IgD-negative memory B cell (primary cell): ENCODE data around the gene PSMC4. TPM values are rescaled to one million over a fixed set of nuclear protein-coding genes. Genes with fewer than 3 reads are reported as not detected.

ENCODE experiments used
- H3K27ac Mint-ChIP-seq, 3 donors: one replicate each; pipeline ENCODE4 v1.8.0; 2020 to 2022; ENCODE audit warnings: mild to moderate bottlenecking in 3 of 3, mixed read lengths in 3 of 3, moderate library complexity in 1 of 3
- H3K27me3 Mint-ChIP-seq: one replicate; pipeline ENCODE4 v1.8.0; 2021; ENCODE audit warnings: mixed read lengths
- H3K36me3 Mint-ChIP-seq: one replicate; pipeline ENCODE4 v1.8.0; 2020; ENCODE audit warnings: mild to moderate bottlenecking, mixed read lengths
- H3K4me1 Mint-ChIP-seq, 3 donors: one replicate each; pipeline ENCODE4 v1.8.0; 2020 to 2022; ENCODE audit warnings: mixed read lengths in 3 of 3, mild to moderate bottlenecking in 1 of 3
- H3K4me3 Mint-ChIP-seq, 4 donors: one replicate each; pipeline ENCODE4 v1.8.0; 2020 to 2022; ENCODE audit warnings: mild to moderate bottlenecking in 4 of 4, mixed read lengths in 4 of 4, moderate library complexity in 3 of 4
- H3K9me3 Mint-ChIP-seq, 3 donors: one replicate each; pipeline ENCODE4 v1.8.0; 2020 to 2021; ENCODE audit warnings: mixed read lengths in 3 of 3, mild to moderate bottlenecking in 1 of 3
- polyA plus RNA-seq: library from polyadenylated mRNA; unstranded; fragments of 300-500 nt; fragmentation: Illumina TruSeq; gene quantifications from one replicate; pipeline ENCODE4 v1.2.3, GENCODE V29; 2021

The PSMC4 gene
- polyA plus RNA-seq, 1 donor from 2014 or later, result 98.9 TPM

DNA sequence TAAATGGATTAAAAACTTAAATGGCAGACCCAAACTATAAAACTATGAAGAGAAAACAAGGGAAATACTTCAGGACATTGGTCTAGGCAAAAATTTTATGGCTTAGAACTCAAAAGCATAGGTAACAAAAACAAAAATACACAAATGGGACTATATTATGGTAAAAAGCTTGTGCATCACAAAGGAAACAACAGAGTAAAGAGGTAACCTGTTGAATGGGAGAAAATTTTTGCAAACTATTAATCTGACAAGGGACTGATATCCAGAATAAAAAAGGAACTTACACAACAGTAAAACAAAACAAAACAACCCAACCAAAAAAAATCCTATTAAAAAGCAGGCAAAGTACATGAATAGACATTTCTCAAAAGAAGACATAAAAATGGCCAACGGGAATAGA, 16.6 kb downstream of the PSMC4 start:
- no peak overlapping the region for H3K4me3 Mint-ChIP-seq
- H3K36me3 Mint-ChIP-seq, result peaks cover 6% of the 10 kb centered on the region
- no peak overlapping the region for H3K27ac Mint-ChIP-seq
- H3K9me3 Mint-ChIP-seq, result peaks cover 8 to 32% (median 14%) of the 10 kb centered on the region in 3 donors
- no peaks in the 10 kb centered on the region for H3K27me3 Mint-ChIP-seq
- H3K4me1 Mint-ChIP-seq, result peaks cover 7 to 16% (median 13%) of the 10 kb centered on the region in 3 donors

DNA sequence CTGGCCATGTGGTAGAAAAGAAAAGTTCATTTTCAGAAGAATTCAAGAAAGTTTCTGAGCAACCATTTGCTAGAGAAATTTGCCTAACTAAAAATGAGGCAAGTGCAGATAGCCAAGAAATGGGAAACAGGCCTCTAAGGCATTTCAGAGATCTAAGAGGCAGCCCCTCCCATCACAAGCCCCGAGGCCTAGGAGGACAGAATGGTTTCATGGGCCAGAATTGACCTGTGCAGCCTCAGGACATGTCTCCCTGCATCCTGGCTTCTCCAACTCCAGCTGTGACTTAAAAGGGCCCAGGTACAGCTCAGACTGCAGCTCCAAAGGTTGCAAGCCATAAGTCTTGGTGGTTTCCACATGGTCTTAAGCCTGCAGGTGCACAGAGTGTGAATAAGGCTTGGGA, 22.6 kb downstream of the PSMC4 start:
- Mint-ChIP-seq H3K9me3 (peaks cover 3 to 4% (median 4%) of the 10 kb centered on the region in 3 donors), H3K36me3 (peaks cover 9% of the 10 kb centered on the region), H3K27me3 (no peaks in the 10 kb centered on the region), H3K4me3 (no peak overlapping the region), H3K27ac (no peak overlapping the region), H3K4me1 (peaks cover 26 to 39% (median 29%) of the 10 kb centered on the region in 3 donors)

DNA sequence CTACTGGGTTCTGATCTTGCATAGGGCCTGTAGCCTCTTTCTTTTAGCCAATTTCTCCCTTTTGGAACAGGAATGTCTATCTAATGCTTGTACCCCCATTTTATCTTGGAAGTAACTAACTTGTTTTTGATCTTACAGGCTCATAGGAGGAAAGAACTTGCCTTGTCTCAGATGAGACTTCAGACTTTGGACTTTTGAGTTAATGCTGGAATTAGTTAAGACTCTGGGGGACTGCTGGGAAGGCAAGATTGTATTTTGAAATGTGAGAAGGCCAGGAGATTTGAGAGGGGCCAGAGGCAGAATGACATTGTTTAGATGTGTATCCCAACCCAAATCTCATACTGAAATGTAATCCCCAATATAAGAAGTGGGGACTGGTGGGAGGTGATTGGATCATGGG, 23.4 kb downstream of the PSMC4 start:
- Mint-ChIP-seq H3K9me3 (peaks cover 2 to 4% (median 3%) of the 10 kb centered on the region in 3 donors), H3K36me3 (peaks cover 9% of the 10 kb centered on the region), H3K4me1 (peaks cover 22 to 37% (median 29%) of the 10 kb centered on the region in 3 donors), H3K4me3 (peak overlapping the region in 1 of 4 donors; percentile 54), H3K27me3 (no peaks in the 10 kb centered on the region), H3K27ac (no peak overlapping the region)

DNA sequence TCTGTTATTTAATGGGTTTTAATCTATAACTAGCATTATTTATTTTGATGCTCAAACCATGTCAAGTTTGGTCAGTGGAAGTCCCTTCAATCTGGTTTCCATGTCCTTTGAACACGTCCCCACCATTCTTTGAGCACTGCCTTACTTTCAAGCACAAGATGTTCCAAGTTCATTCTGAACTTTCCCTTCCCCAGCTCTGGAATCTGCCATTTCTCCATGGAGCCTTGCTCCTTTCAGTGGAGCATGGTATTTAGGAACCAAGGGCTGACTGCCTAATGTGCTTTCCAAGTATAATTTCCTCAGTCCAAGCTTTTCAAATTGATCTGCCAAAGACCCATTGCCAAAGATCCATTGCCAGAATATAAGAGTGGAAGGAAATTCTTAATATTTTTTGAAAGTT, 24.8 kb downstream of the PSMC4 start:
- H3K36me3 Mint-ChIP-seq, result peaks cover 6% of the 10 kb centered on the region
- H3K9me3 Mint-ChIP-seq, result peaks cover 2 to 4% (median 3%) of the 10 kb centered on the region in 3 donors
- no peak overlapping the region for H3K27ac Mint-ChIP-seq

DNA sequence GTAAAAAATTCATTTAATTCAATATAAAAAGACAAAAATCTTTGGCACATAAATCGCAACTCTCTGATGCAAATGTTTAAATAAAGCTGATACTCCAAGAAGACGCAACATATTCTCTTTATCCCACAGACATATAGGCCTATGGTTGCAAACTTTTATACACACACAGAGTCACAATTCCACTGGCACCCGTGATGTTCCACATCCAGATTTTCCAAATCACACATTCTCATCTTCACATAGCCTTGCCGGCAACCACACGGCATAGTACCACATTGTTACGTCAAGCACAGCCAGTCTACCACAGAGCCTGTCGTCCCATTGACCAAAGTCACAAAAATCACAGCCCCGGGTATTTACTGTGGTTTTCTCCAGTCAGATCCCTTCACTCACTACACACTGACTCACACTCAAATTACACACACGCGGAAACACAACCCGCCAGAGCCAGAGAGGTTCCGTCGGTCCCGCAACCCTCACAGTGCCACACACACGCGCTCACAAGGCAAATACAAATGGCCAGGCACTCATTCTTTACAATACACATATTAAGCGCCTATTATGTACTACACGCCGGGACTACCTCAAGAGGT, 25.3 kb downstream of the PSMC4 start:
- H3K9me3 Mint-ChIP-seq, result peaks cover 2 to 4% (median 3%) of the 10 kb centered on the region in 3 donors
- peaks cover 14 to 30% (median 24%) of the 10 kb centered on the region in 3 donors for H3K4me1 Mint-ChIP-seq
- no peaks in the 10 kb centered on the region for H3K27me3 Mint-ChIP-seq
- peak overlapping the region; percentile 86 to 97 (median 92) for H3K4me3 Mint-ChIP-seq
- peak overlapping the region; percentile 81 to 97 (median 93) for H3K27ac Mint-ChIP-seq
- H3K36me3 Mint-ChIP-seq, result peaks cover 6% of the 10 kb centered on the region

More for the DNA sequence above, 24.8 kb downstream of the PSMC4 start:
- H3K4me1 Mint-ChIP-seq, result peaks cover 14 to 31% (median 24%) of the 10 kb centered on the region in 3 donors
- H3K4me3 Mint-ChIP-seq, result peak overlapping the region in 3 of 4 donors; percentile 50 to 86 (median 76)
- no peaks in the 10 kb centered on the region for H3K27me3 Mint-ChIP-seq

DNA sequence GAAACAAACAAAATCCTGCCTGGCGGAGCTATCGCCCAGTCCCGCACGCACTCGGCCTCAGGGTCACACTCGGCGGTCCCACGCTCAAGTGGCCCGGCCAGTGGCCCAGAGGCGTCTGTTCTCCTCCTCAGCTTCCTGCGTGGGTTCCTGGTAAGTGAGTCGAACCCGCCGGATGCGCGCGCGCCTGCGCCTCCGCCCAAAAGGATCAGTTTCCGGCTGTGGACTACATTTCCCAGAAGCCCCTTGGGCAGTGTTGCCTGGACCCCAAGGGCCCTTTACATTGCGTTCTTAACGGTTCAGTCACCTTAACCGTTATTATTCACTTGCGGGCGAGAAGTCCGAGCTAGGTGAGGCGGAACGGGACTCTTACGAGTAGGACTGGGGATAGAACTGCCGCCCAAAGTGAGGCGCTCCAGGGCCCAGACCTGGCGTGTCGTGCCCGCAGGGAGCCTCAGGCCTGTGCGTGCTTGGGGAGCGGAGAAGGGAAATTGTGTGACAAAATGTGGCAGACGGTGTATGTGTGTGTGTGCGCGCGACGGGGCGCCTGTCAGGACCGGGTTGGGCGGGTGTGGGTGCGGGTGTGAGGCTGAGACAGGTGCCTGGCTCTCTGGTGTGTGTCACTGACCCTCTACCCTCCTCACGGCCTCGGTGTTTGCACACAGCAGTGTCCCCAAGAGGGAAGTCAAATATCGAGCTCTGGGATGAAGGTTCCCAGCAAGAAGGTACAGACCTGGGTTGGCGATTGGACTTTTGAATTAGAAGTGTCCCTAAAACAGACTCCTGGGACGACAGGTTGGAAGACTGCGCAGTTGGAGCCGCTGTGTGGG, 26.1 kb downstream of the PSMC4 start, which contains the start of gene ZNF546:
Gene ZNF546, plus strand, starts transcription at position 250 of the 827 bp plus-strand sequence. CDS start 1,267 bp downstream, outside the sequence.
- Mint-ChIP-seq H3K27ac (peak within 1 kb of the TSS; percentile 81 to 97 (median 93)), H3K4me1 (peaks cover 13 to 28% (median 24%) of the 10 kb centered on the region in 3 donors), H3K4me3 (peak within 1 kb of the TSS; percentile 86 to 97 (median 92)), H3K36me3 (peaks cover 6% of the 10 kb centered on the region), H3K9me3 (peaks cover 2 to 4% (median 3%) of the 10 kb centered on the region in 3 donors), H3K27me3 (no peaks in the 10 kb centered on the region)

DNA sequence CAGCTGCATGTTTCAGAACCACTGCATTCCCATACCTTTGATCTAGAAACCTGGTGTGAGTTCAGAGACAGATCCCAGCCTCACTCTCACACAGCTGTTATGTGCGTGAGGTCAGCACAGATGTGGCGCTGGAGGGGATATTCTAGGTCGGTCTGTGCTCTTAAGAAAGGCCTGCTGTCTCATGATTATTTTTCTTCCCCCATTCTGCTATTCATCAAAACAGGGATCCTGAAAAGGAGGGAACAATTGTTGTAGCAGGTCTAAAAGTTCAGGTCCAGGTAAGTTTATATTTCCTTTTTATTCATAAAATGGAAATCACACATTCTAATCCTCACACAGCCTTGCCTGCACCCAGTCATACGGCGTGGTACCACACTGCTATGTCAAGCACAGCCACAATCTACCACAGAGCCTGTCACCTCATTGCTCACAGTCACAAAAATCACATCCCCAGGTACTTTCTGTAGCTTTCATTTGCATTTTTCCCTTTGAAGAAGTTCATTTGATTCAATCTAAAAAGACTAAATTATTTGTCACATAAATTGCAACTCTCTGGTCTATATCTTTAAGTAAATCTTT, 26.8 kb downstream of the PSMC4 start:
- H3K36me3 Mint-ChIP-seq, result peaks cover 6% of the 10 kb centered on the region
- peaks cover 2 to 4% (median 3%) of the 10 kb centered on the region in 3 donors for H3K9me3 Mint-ChIP-seq
- no peaks in the 10 kb centered on the region for H3K27me3 Mint-ChIP-seq
- H3K27ac Mint-ChIP-seq, result peak overlapping the region; percentile 81 to 97 (median 93)
- peak overlapping the region; percentile 86 to 97 (median 92) for H3K4me3 Mint-ChIP-seq
- H3K4me1 Mint-ChIP-seq, result peaks cover 10 to 25% (median 24%) of the 10 kb centered on the region in 3 donors

DNA sequence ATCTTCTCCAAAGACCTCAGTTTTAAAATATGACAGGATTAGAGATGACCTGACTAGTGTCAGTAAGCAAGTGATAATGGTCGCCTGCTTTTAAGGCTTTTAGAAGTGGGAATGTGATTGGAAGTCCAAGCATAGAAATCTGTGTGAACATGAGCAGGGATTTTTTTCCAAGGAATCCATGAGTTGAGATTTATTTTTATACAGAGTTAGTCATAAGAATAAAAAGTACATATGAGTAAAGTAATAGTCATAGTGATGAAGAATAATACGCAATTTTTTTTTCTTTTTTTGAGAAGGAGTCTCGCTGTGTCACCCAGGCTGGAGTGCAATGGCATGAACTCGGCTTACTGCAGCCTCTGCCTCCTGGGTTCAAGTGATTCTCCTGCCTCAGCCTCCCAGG, 27.5 kb downstream of the PSMC4 start:
- Mint-ChIP-seq H3K36me3 (peaks cover 6% of the 10 kb centered on the region), H3K27ac (no peak overlapping the region), H3K9me3 (no peaks in the 10 kb centered on the region), H3K4me1 (peaks cover 10 to 22% (median 21%) of the 10 kb centered on the region in 3 donors), H3K4me3 (peak overlapping the region in 1 of 4 donors; percentile 86), H3K27me3 (no peaks in the 10 kb centered on the region)

DNA sequence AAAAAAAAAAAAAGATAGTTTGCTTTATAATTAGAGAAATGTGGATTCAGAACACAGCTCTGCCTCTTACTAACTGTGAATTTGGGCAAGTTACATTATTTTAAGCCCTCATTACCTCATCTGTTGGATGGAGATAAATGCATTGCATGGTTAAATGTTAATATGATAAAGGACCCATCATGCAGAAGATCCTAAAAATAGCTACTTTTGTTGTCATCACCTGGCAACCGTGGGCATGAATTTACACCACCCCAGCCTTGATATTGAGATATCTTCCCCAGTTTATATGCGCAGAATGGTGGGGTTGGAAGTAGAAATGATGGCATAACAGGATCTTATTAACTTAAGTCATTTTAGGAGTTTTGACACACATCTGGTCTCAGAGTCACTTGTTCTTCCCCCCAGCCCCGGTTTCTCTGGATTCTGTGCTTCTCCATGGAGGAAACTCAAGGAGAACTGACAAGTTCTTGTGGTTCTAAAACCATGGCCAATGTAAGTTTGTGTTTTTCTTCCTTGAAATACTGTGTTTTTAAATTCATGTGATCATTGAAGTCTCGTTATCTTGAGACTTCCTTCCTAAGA, 34.8 kb downstream of the PSMC4 start:
- Mint-ChIP-seq H3K4me1 (no peaks in the 10 kb centered on the region), H3K27me3 (no peaks in the 10 kb centered on the region), H3K4me3 (no peak overlapping the region), H3K27ac (no peak overlapping the region), H3K9me3 (peaks cover 5 to 13% (median 6%) of the 10 kb centered on the region in 3 donors), H3K36me3 (peaks cover 17% of the 10 kb centered on the region)

DNA sequence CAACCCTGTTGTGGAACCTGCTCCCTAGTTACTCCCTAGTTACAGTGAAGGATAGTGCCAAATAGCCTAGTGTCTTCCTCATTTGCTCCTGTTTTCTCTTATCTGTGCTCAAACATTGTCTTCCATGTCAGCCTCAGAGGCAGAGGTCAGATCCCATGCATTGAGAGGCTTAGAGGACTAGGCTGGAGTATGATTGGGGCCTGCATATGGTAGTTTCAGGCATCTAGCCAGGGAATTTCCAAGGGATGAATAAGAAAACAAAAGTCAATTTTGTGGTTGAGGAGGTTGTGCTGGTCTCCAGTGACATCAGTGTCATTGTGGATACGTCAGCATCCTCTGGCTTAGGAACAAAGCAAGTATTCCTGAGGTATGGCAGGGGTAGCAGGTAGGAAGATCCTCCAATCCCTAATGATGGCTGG, 35.3 kb downstream of the PSMC4 start:
- Mint-ChIP-seq H3K4me3 (no peak overlapping the region), H3K36me3 (peaks cover 17% of the 10 kb centered on the region), H3K4me1 (no peaks in the 10 kb centered on the region), H3K27ac (no peak overlapping the region), H3K27me3 (no peaks in the 10 kb centered on the region), H3K9me3 (peaks cover 5 to 13% (median 7%) of the 10 kb centered on the region in 3 donors)

DNA sequence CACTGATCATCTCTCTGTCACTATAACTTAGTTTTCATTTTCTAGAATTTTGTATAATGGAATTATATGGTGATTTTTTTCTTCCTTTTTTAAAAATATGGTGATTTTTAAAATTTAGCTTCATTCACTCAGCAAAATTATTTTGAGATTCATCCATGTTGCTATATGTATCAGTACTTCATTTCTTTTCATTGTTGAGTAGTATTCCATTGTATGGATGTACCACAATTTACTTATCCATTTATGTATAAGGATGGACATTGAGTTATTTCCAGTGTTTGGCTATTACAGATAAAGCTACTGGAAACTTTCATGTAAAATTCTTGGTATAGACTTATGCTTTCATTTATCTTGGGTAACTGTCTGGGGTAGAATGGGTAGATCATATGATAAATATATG, 38.7 kb downstream of the PSMC4 start:
- no peak overlapping the region for H3K27ac Mint-ChIP-seq
- H3K27me3 Mint-ChIP-seq, result no peaks in the 10 kb centered on the region
- H3K4me3 Mint-ChIP-seq, result no peak overlapping the region
- H3K9me3 Mint-ChIP-seq, result peaks cover 15 to 31% (median 29%) of the 10 kb centered on the region in 3 donors
- H3K36me3 Mint-ChIP-seq, result peaks cover 39% of the 10 kb centered on the region
- H3K4me1 Mint-ChIP-seq, result no peaks in the 10 kb centered on the region

DNA sequence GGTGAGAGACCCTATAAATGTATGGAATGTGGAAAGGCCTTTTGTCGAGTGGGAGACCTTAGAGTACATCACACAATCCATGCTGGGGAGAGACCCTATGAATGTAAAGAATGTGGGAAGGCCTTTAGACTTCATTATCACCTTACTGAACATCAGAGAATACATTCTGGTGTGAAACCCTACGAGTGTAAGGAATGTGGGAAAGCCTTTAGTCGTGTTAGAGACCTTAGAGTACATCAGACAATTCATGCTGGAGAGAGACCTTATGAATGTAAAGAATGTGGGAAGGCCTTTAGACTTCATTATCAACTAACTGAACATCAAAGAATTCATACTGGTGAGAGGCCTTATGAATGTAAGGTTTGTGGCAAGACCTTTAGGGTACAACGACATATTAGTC, 43.0 kb downstream of the PSMC4 start:
- H3K4me1 Mint-ChIP-seq, result no peaks in the 10 kb centered on the region
- peaks cover 32% of the 10 kb centered on the region for H3K36me3 Mint-ChIP-seq
- H3K9me3 Mint-ChIP-seq, result peaks cover 11 to 39% (median 38%) of the 10 kb centered on the region in 3 donors

DNA sequence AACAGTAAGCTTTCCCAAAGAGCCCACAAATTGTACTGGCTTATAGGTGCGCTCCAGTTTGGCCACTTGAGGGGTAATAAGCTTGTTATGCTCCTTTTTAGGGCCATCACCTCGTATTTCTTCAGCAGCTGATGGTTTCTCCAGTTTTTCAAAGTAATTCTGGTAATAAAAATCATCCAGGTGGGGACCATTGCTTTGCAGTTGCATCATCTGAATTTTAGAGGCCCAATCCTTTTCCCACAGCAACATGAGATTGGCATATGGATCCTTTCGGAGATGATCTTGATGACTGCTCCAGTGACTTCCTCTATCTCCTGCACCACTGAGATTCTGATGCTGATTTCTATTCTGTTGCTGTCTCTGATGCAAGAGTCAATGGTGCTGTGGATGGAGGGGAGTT, 53.0 kb downstream of the PSMC4 start:
- Mint-ChIP-seq H3K36me3 (peaks cover 4% of the 10 kb centered on the region), H3K4me1 (no peaks in the 10 kb centered on the region), H3K4me3 (no peak overlapping the region), H3K27me3 (no peaks in the 10 kb centered on the region), H3K9me3 (peaks cover 14 to 50% (median 44%) of the 10 kb centered on the region in 3 donors), H3K27ac (no peak overlapping the region)

More for the DNA sequence above, 43.0 kb downstream of the PSMC4 start:
- Mint-ChIP-seq H3K27me3 (no peaks in the 10 kb centered on the region), H3K27ac (no peak overlapping the region), H3K4me3 (no peak overlapping the region)

DNA sequence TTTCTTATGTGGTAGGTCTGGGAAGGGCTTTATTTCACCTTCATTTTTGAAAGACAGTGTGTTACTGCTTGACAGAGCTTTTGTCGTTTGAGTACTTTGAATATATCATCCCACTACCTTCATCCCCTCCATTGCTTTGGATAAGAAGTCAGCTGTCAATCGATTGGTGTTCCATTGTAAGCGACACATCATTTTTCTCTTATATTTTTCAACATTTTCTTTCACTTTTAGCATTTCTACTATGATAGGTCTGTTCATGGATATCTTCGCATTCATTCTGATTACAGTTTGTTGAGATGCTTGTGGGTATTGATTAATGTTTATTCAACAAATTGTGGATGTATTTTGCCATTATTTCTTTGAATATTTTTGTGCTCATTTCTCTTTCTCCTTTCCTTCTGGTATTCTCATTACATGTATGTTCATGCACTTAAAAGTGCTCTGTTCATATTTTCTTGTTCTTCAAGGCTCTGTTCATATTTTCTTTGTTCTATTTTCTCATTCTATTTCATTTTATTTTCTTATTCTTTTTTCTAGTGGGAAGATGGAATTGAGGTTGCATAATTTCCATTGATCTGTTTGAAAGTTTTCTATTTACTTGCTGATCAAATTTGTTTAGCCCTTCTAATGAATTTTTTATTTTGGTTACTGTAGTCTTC, 55.1 kb downstream of the PSMC4 start:
- Mint-ChIP-seq H3K27me3 (no peaks in the 10 kb centered on the region), H3K4me3 (peak overlapping the region in 1 of 4 donors; percentile 5), H3K27ac (no peak overlapping the region), H3K36me3 (no peaks in the 10 kb centered on the region), H3K9me3 (peaks cover 17 to 54% (median 51%) of the 10 kb centered on the region in 3 donors), H3K4me1 (peaks cover 0 to 2% (median 0%) of the 10 kb centered on the region in 3 donors)
